ENCODE measurements around the gene XRCC3. TPM values are rescaled to one million over a fixed set of nuclear protein-coding genes. Genes with fewer than 3 reads are reported as not detected.

The XRCC3 gene
- total and polyA plus RNA-seq, 2 of the 8 experiments (the other 6 are each of a cell fraction or from before 2014, with no cell fraction given) = 36.9 to 41.8 TPM

GRCh38 chr14:103705504-103706284, 9.6 kb downstream of the XRCC3 start:
- Histone ChIP-seq H3K36me3 (ENCODE audit: control insufficient read depth in 2 of 4, insufficient read depth in 4 of 4, low read length in 3 of 4) (peaks cover 14 to 57% (median 32%) of the 10 kb centered on the region in 4 experiments; a peak in 6 of 8 replicates), H2AFZ (ENCODE audit: low read length) (no peak overlapping the region), H3K79me1 (ENCODE audit: low read depth, low read length) (0 out of 2 replicates have a peak, but pooled peaks cover 5% of the 10 kb centered on the region), H3K27ac (ENCODE audit: low read depth, low read length) (no peak overlapping the region), H3K27me3 (replicated peaks in 1 of 4; ENCODE audit: control insufficient read depth in 3 of 4, extremely low read depth in 1 of 4, insufficient read depth in 3 of 4, low read length in 3 of 4) (no peaks in the 10 kb centered on the region), H3K4me2 (ENCODE audit: insufficient read depth in 1 of 2, low read depth in 2 of 2, low read length in 2 of 2) (no peak overlapping the region), H4K8ac (ENCODE audit: extremely low read depth, insufficient read depth, low read length) (no peak overlapping the region), H3K9me3 (ENCODE audit: insufficient read depth in 2 of 2, low read depth in 1 of 2, low read length in 1 of 2) (no peaks in the 10 kb centered on the region), H4K20me1 (replicated peaks in 1 of 2; ENCODE audit: control insufficient read depth in 1 of 2, insufficient read depth in 2 of 2, low read length in 2 of 2) (peaks cover 9 to 40% of the 10 kb centered on the region in 2 experiments), H3K4me3 (ENCODE audit: extremely low read depth in 1 of 4, insufficient read depth in 2 of 4, low read depth in 3 of 4, low read length in 4 of 4) (no peak overlapping the region), H2BK15ac (ENCODE audit: low read length) (no peak overlapping the region), H4K91ac (replicated peaks; ENCODE audit: insufficient read length, low read length) (no peak overlapping the region), H3K4ac (replicated peaks; ENCODE audit: insufficient read length, low read depth, low read length) (no peak overlapping the region), H2AK5ac (ENCODE audit: low read depth, low read length) (no peak overlapping the region), H2BK12ac (ENCODE audit: low read depth, low read length) (no peak overlapping the region), H3K56ac (replicated peaks; ENCODE audit: insufficient read length, low read depth, low read length) (no peak overlapping the region), H3K9ac (replicated peaks in 1 of 4; ENCODE audit: extremely low read depth in 1 of 4, low read depth in 3 of 4, low read length in 3 of 4) (no peak overlapping the region), H4K5ac (ENCODE audit: insufficient read length, low read depth, low read length) (no peak overlapping the region), H3K14ac (ENCODE audit: insufficient read length) (no peak overlapping the region), H2BK20ac (ENCODE audit: low read length) (no peak overlapping the region), H3K18ac (ENCODE audit: extremely low read depth, low read length) (no peak overlapping the region), H3K23me2 (ENCODE audit: low read depth, low read length) (no peaks in the 10 kb centered on the region), H2BK120ac (replicated peaks; ENCODE audit: low read depth, low read length) (no peak overlapping the region), H3K4me1 (replicated peaks in 1 of 4; ENCODE audit: control insufficient read depth in 3 of 4, insufficient read depth in 4 of 4, low read length in 3 of 4) (no peaks in the 10 kb centered on the region; a peak in 2 of 7 replicates), H3K79me2 (ENCODE audit: control insufficient read depth in 1 of 2, insufficient read depth in 2 of 2, low read length in 2 of 2) (no peaks in the 10 kb centered on the region), H3K23ac (ENCODE audit: insufficient read length) (no peak overlapping the region), H2BK5ac (ENCODE audit: low read depth, low read length) (no peak overlapping the region)
- ChIA-PET POLR2A (ENCODE audit: partially characterized antibody) (interaction anchor here (1.5 to 6.6 kb wide), 5 partner anchors 10 to 187 kb away, joined by 3 to 74 read pairs (median 4); partner anchors contain the start of genes XRCC3 and ZFYVE21), CTCF (ENCODE audit: partially characterized antibody) (interaction anchor here (0.8 to 2.1 kb wide), 7 partner anchors 10 to 275 kb away, joined by 3 to 9 read pairs (median 3); no protein-coding TSS in a partner anchor)
- DNase-seq (ENCODE audit: low read depth in 1 of 2, low spot score in 2 of 2) (no peak), FAIRE-seq (no peak)
- 91% methylated on average over 26 of the region's 28 CpGs; no CpG with 5 or more reads in 1 of the 2 experiments for WGBS, 2 experiments (ENCODE audit: extremely low coverage in 1 of 2, insufficient coverage in 1 of 2, insufficient read length in 1 of 2, insufficient replicate concordance in 2 of 2, low coverage in 1 of 2, low lambda C conversion rate in 2 of 2, missing lambda C conversion rate in 1 of 2)
- TF ChIP-seq SAP30 (IDR thresholded peaks at IDR 0.05; ENCODE audit: insufficient read depth, insufficient replicate concordance, low read length) (no peak), MAX (IDR thresholded peaks at IDR 0.05) (no peak), CBX8 (IDR thresholded peaks at IDR 0.05; ENCODE audit: borderline replicate concordance, low read depth, low read length) (no peak), SP1 (IDR thresholded peaks at IDR 0.05; ENCODE audit: low read depth, low read length) (no peak), NRF1 (IDR thresholded peaks at IDR 0.05; ENCODE audit: low read depth, low read length) (no peak), GTF2F1 (IDR thresholded peaks at IDR 0.05; ENCODE audit: borderline replicate concordance, low read depth, low read length) (no peak), EZH2 (IDR thresholded peaks at IDR 0.05; ENCODE audit: low read depth, low read length, severe bottlenecking) (no peak), SIN3A (conservative IDR thresholded peaks at IDR 0.05 in 1 of 2, IDR thresholded peaks at IDR 0.05 in 1 of 2; ENCODE audit: low read depth in 1 of 2, low read length in 2 of 2) (no peak), POLR2AphosphoS5 (IDR thresholded peaks at IDR 0.05; ENCODE audit: low read depth, low read length) (no peak; the same call in 1 of the 2 replicates), KDM4A (IDR thresholded peaks at IDR 0.05; ENCODE audit: low read depth, low read length, severe bottlenecking) (no peak), POU5F1 (IDR thresholded peaks at IDR 0.05; ENCODE audit: low read depth, low read length) (no peak), SRF (IDR thresholded peaks at IDR 0.05; ENCODE audit: low read depth, low read length) (no peak)

Measured in H1 (cell line).